ENCODE measurements around the gene ZRANB1. TPM values are rescaled to one million over a fixed set of nuclear protein-coding genes. Genes with fewer than 3 reads are reported as not detected.

ZRANB1 gene
- total RNA-seq, 2 experiments from 2014 or later = 9.8 to 11.5 TPM

- no peaks in the 10 kb centered on the region for H3K27me3 Mint-ChIP-seq
- no peak overlapping the region for H3K27ac Mint-ChIP-seq
- no peak overlapping the region for H3K4me3 Mint-ChIP-seq
- peaks cover 4% of the 10 kb centered on the region for H3K36me3 Mint-ChIP-seq
- CTCF ChIA-PET = interaction anchor here (1.7 kb wide), 1 partner anchor 16 kb away, joined by 4 read pairs; no protein-coding TSS in a partner anchor
- DNase-seq (no peak), ATAC-seq (no peak)
- H3K9me3 Mint-ChIP-seq (ENCODE audit: low read depth) = no peaks in the 10 kb centered on the region
- H3K4me1 Mint-ChIP-seq = peaks cover 29% of the 10 kb centered on the region
Measured at GRCh38 chr10:124959564-124959963, 17.6 kb downstream of the ZRANB1 start.

GRCh38 chr10:124961248-124961570 lies 19.3 kb downstream of the ZRANB1 start:
- peaks cover 21% of the 10 kb centered on the region for H3K4me1 Mint-ChIP-seq
- ATAC-seq (no peak), DNase-seq (no peak)
- H3K27me3 Mint-ChIP-seq = no peaks in the 10 kb centered on the region
- H3K36me3 Mint-ChIP-seq = peaks cover 1% of the 10 kb centered on the region
- H3K9me3 Mint-ChIP-seq (ENCODE audit: low read depth) = no peaks in the 10 kb centered on the region
- H3K4me3 Mint-ChIP-seq = no peak overlapping the region
- no peak overlapping the region for H3K27ac Mint-ChIP-seq
- CTCF ChIA-PET = interaction anchor here (1.4 to 1.6 kb wide), 2 partner anchors 10 to 32 kb away, joined by 3 to 7 read pairs; no protein-coding TSS in a partner anchor

GRCh38 chr10:124962421-124962820 lies 20.5 kb downstream of the ZRANB1 start:
- DNase-seq (no peak), ATAC-seq (no peak)
- H3K36me3 Mint-ChIP-seq = peaks cover 8% of the 10 kb centered on the region
- H3K4me1 Mint-ChIP-seq = peaks cover 20% of the 10 kb centered on the region
- H3K9me3 Mint-ChIP-seq (ENCODE audit: low read depth) = no peaks in the 10 kb centered on the region
- CTCF ChIA-PET = interaction anchor here (1.0 to 1.6 kb wide), 3 partner anchors 9 to 31 kb away, joined by 3 to 7 read pairs (median 3); no protein-coding TSS in a partner anchor
- no peak overlapping the region for H3K4me3 Mint-ChIP-seq
- H3K27ac Mint-ChIP-seq = no peak overlapping the region
- H3K27me3 Mint-ChIP-seq = no peaks in the 10 kb centered on the region

- H3K4me3 Mint-ChIP-seq = no peak overlapping the region
- CTCF ChIA-PET = no interaction called here
- H3K27me3 Mint-ChIP-seq = no peaks in the 10 kb centered on the region
- no peak overlapping the region for H3K27ac Mint-ChIP-seq
- no peaks in the 10 kb centered on the region for H3K9me3 Mint-ChIP-seq (ENCODE audit: low read depth)
- ATAC-seq (no peak), DNase-seq (no peak)
- peaks cover 15% of the 10 kb centered on the region for H3K36me3 Mint-ChIP-seq
- peaks cover 19% of the 10 kb centered on the region for H3K4me1 Mint-ChIP-seq
Measured at GRCh38 chr10:124963866-124964720, 22.2 kb downstream of the ZRANB1 start.

GRCh38 chr10:124966008-124966407 lies 24.1 kb downstream of the ZRANB1 start:
- ATAC-seq (no peak), DNase-seq (no peak)
- no peak overlapping the region for H3K4me3 Mint-ChIP-seq
- CTCF ChIA-PET = no interaction called here
- no peak overlapping the region for H3K27ac Mint-ChIP-seq
- peaks cover 14% of the 10 kb centered on the region for H3K4me1 Mint-ChIP-seq
- H3K36me3 Mint-ChIP-seq = peaks cover 17% of the 10 kb centered on the region
- no peaks in the 10 kb centered on the region for H3K9me3 Mint-ChIP-seq (ENCODE audit: low read depth)
- H3K27me3 Mint-ChIP-seq = no peaks in the 10 kb centered on the region

- peaks cover 17% of the 10 kb centered on the region for H3K36me3 Mint-ChIP-seq
- H3K27ac Mint-ChIP-seq = no peak overlapping the region
Measured at GRCh38 chr10:124967255-124967654, 25.3 kb downstream of the ZRANB1 start.

GRCh38 chr10:124971276-124971675 lies 29.4 kb downstream of the ZRANB1 start:
- Mint-ChIP-seq H3K4me1 (peaks cover 22% of the 10 kb centered on the region), H3K27me3 (no peaks in the 10 kb centered on the region), H3K27ac (peak overlapping the region; percentile 15), H3K36me3 (peaks cover 28% of the 10 kb centered on the region), H3K9me3 (ENCODE audit: low read depth) (no peaks in the 10 kb centered on the region), H3K4me3 (no peak overlapping the region)
- CTCF ChIA-PET = interaction anchor here (0.7 to 2.5 kb wide), 3 partner anchors 9 to 1783 kb away, joined by 3 to 7 read pairs (median 3); no protein-coding TSS in a partner anchor
- DNase-seq = no peak
- ATAC-seq = no peak

More at GRCh38 chr10:124967255-124967654, 25.3 kb downstream of the ZRANB1 start:
- ATAC-seq (no peak), DNase-seq (no peak)
- CTCF ChIA-PET = no interaction called here
- H3K27me3 Mint-ChIP-seq = no peaks in the 10 kb centered on the region
- H3K9me3 Mint-ChIP-seq (ENCODE audit: low read depth) = no peaks in the 10 kb centered on the region
- no peak overlapping the region for H3K4me3 Mint-ChIP-seq
- H3K4me1 Mint-ChIP-seq = peaks cover 14% of the 10 kb centered on the region

GRCh38 chr10:124972637-124973036 lies 30.7 kb downstream of the ZRANB1 start:
- peaks cover 21% of the 10 kb centered on the region for H3K36me3 Mint-ChIP-seq
- no peak for DNase-seq
- CTCF ChIA-PET = interaction anchor here (2.5 kb wide), 1 partner anchor 10 kb away, joined by 7 read pairs; no protein-coding TSS in a partner anchor
- no peak overlapping the region for H3K4me3 Mint-ChIP-seq
- H3K9me3 Mint-ChIP-seq (ENCODE audit: low read depth) = no peaks in the 10 kb centered on the region
- peaks cover 34% of the 10 kb centered on the region for H3K4me1 Mint-ChIP-seq
- no peak overlapping the region for H3K27ac Mint-ChIP-seq
- H3K27me3 Mint-ChIP-seq = no peaks in the 10 kb centered on the region
- no peak for ATAC-seq

- peaks cover 17% of the 10 kb centered on the region for H3K36me3 Mint-ChIP-seq
Measured at GRCh38 chr10:124974131-124974530, 32.2 kb downstream of the ZRANB1 start.

GRCh38 chr10:124975977-124976514 lies 34.1 kb downstream of the ZRANB1 start:
- ATAC-seq (peak; percentile 82), DNase-seq (peak; percentile 62)
- CTCF ChIA-PET = interaction anchor here (0.8 to 3.6 kb wide), 3 partner anchors 16 to 23 kb away, joined by 3 to 9 read pairs (median 4); no protein-coding TSS in a partner anchor
- no peaks in the 10 kb centered on the region for H3K27me3 Mint-ChIP-seq
- H3K9me3 Mint-ChIP-seq (ENCODE audit: low read depth) = no peaks in the 10 kb centered on the region
- peaks cover 18% of the 10 kb centered on the region for H3K36me3 Mint-ChIP-seq
- peak overlapping the region; percentile 48 for H3K27ac Mint-ChIP-seq
- H3K4me1 Mint-ChIP-seq = peaks cover 32% of the 10 kb centered on the region
- no peak overlapping the region for H3K4me3 Mint-ChIP-seq

More at GRCh38 chr10:124974131-124974530, 32.2 kb downstream of the ZRANB1 start:
- no peak overlapping the region for H3K27ac Mint-ChIP-seq
- no peaks in the 10 kb centered on the region for H3K27me3 Mint-ChIP-seq
- no peak for DNase-seq
- no peak for ATAC-seq
- H3K4me3 Mint-ChIP-seq = no peak overlapping the region
- H3K4me1 Mint-ChIP-seq = peaks cover 39% of the 10 kb centered on the region
- no peaks in the 10 kb centered on the region for H3K9me3 Mint-ChIP-seq (ENCODE audit: low read depth)
- CTCF ChIA-PET = interaction anchor here (3.6 kb wide), 1 partner anchor 18 kb away, joined by 9 read pairs; no protein-coding TSS in a partner anchor

GRCh38 chr10:124977161-124977560 lies 35.2 kb downstream of the ZRANB1 start:
- CTCF ChIA-PET = interaction anchor here (3.6 kb wide), 1 partner anchor 15 kb away, joined by 9 read pairs; no protein-coding TSS in a partner anchor

GRCh38 chr10:124977648-124978375 lies 35.9 kb downstream of the ZRANB1 start:
- Mint-ChIP-seq H3K36me3 (peaks cover 26% of the 10 kb centered on the region), H3K4me1 (peaks cover 25% of the 10 kb centered on the region), H3K9me3 (ENCODE audit: low read depth) (no peaks in the 10 kb centered on the region), H3K4me3 (no peak overlapping the region), H3K27me3 (no peaks in the 10 kb centered on the region), H3K27ac (no peak overlapping the region)
- CTCF ChIA-PET = interaction anchor here (1.0 to 3.6 kb wide), 2 partner anchors 14 to 16 kb away, joined by 3 to 9 read pairs; no protein-coding TSS in a partner anchor
- no peak for ATAC-seq
- no peak for DNase-seq

More at GRCh38 chr10:124977161-124977560, 35.2 kb downstream of the ZRANB1 start:
- no peak for ATAC-seq
- peaks cover 24% of the 10 kb centered on the region for H3K4me1 Mint-ChIP-seq
- DNase-seq = no peak
- no peaks in the 10 kb centered on the region for H3K9me3 Mint-ChIP-seq (ENCODE audit: low read depth)
- H3K4me3 Mint-ChIP-seq = no peak overlapping the region
- H3K36me3 Mint-ChIP-seq = peaks cover 25% of the 10 kb centered on the region
- H3K27me3 Mint-ChIP-seq = no peaks in the 10 kb centered on the region
- H3K27ac Mint-ChIP-seq = no peak overlapping the region

GRCh38 chr10:124978376-124978725 lies 36.4 kb downstream of the ZRANB1 start:
- no peak for DNase-seq
- H3K27me3 Mint-ChIP-seq = no peaks in the 10 kb centered on the region
- no peaks in the 10 kb centered on the region for H3K9me3 Mint-ChIP-seq (ENCODE audit: low read depth)
- ATAC-seq = no peak
- H3K27ac Mint-ChIP-seq = no peak overlapping the region
- H3K4me1 Mint-ChIP-seq = peaks cover 31% of the 10 kb centered on the region
- H3K36me3 Mint-ChIP-seq = peaks cover 31% of the 10 kb centered on the region
- CTCF ChIA-PET = interaction anchor here (1.0 kb wide), 1 partner anchor 16 kb away, joined by 3 read pairs; no protein-coding TSS in a partner anchor
- no peak overlapping the region for H3K4me3 Mint-ChIP-seq

All from activated CD8-positive, alpha-beta memory T cell treated with anti-CD3 and anti-CD28 coated beads, Interleukin-2, amount 10 ng/mL, durations not matched to agents 7 days and 5 days (primary cell).